WTC11 (cell line): ENCODE data around the gene CLCN7.

Experiments
- ATF3 ChIP-seq: sonication (generic); formaldehyde crosslinking; conservative IDR thresholded peaks from 2 replicates; pipeline ENCODE4 v1.8.1; 2022; ENCODE audit warnings: mild to moderate bottlenecking, missing genetic modification reagents
- CREB1 ChIP-seq: sonication (generic); formaldehyde crosslinking; IDR thresholded peaks from 2 replicates; pipeline ENCODE4 v1.8.0; 2023; ENCODE audit warnings: mild to moderate bottlenecking, missing genetic modification reagents
- CTCF ChIP-seq: fragments of 200-600 bp; IDR thresholded peaks from 2 replicates; pipeline ENCODE4 v1.8.0; 2022; ENCODE audit warnings: antibody characterized with exemption
- E2F4 ChIP-seq: sonication (generic); formaldehyde crosslinking; IDR thresholded peaks from 2 replicates; pipeline ENCODE4 v1.8.1; 2022; ENCODE audit warnings: low read depth, mild to moderate bottlenecking, moderate library complexity, missing genetic modification reagents, borderline replicate concordance
- ERG ChIP-seq: fragments of 250-450 bp; sonication (Bioruptor Pico); IDR thresholded peaks from 2 replicates; pipeline ENCODE4 v1.8.0; 2021; ENCODE audit warnings: mild to moderate bottlenecking
- IRF1 ChIP-seq: sonication (generic); formaldehyde crosslinking; IDR thresholded peaks from 2 replicates; pipeline ENCODE4 v1.8.0; 2023; ENCODE audit warnings: missing genetic modification reagents
- MAX ChIP-seq: sonication (generic); formaldehyde crosslinking; IDR thresholded peaks from 2 replicates; pipeline ENCODE4 v1.8.0; 2022; ENCODE audit warnings: mild to moderate bottlenecking, missing genetic modification reagents
- SMAD3 ChIP-seq: sonication (generic); formaldehyde crosslinking; IDR thresholded peaks from 2 replicates; pipeline ENCODE4 v1.8.0; 2022; ENCODE audit warnings: missing genetic modification reagents, mild to moderate bottlenecking, borderline replicate concordance
- USF2 ChIP-seq: sonication (generic); formaldehyde crosslinking; IDR thresholded peaks from 2 replicates; pipeline ENCODE4 v1.8.1; 2023; ENCODE audit warnings: mild to moderate bottlenecking, missing genetic modification reagents, moderate library complexity
- ZBTB21 ChIP-seq: sonication (generic); formaldehyde crosslinking; IDR thresholded peaks from 2 replicates; pipeline ENCODE4 v1.8.1; 2023; ENCODE audit warnings: mild to moderate bottlenecking, missing genetic modification reagents, borderline replicate concordance
- ZBTB43 ChIP-seq: sonication (generic); formaldehyde crosslinking; IDR thresholded peaks from 2 replicates; pipeline ENCODE4 v1.8.1; 2023; ENCODE audit warnings: mild to moderate bottlenecking, missing genetic modification reagents
- ZNF138 ChIP-seq: sonication (generic); formaldehyde crosslinking; conservative IDR thresholded peaks from 2 replicates; pipeline ENCODE4 v1.8.1; 2022; ENCODE audit warnings: mild to moderate bottlenecking, moderate library complexity, missing genetic modification reagents

- TF ChIP-seq ATF3 (no peak), CREB1 (CRISPR knock-in tag) (no peak), ZBTB21 (CRISPR knock-in tag) (no peak), CTCF (no peak), USF2 (CRISPR knock-in tag) (no peak), E2F4 (CRISPR knock-in tag) (no peak), ERG (CRISPR knock-in tag) (no peak), MAX (CRISPR knock-in tag) (no peak), IRF1 (CRISPR knock-in tag) (no peak), SMAD3 (CRISPR knock-in tag) (no peak), ZNF138 (CRISPR knock-in tag) (no peak), ZBTB43 (CRISPR knock-in tag) (no peak)
Observed at GRCh38 chr16:1443980-1444729, 30.7 kb downstream of the CLCN7 start, which contains the start of gene CCDC154.
